Fibroblast of peridontal ligament (primary cell): ENCODE data around the gene DCLRE1B.
A peak's percentile ranks its signal among the peaks of the same experiment; 100 is the strongest.

Experiments used
- DNase-seq: peaks from one replicate; pipeline ENCODE4 v3.0.0-alpha.2; 2010; ENCODE audit errors: extremely low read depth

DCLRE1B gene

GRCh38 chr1:113928187-113928930, 23.2 kb downstream of the DCLRE1B start:
- DNase-seq = peak; percentile 35

GRCh38 chr1:113928941-113929749, 24.0 kb downstream of the DCLRE1B start, which contains the start of gene HIPK1:
TSS of gene HIPK1 (plus strand) at chr1:113929324.
- DNase-seq = peak; percentile 80

- DNase-seq = peak; percentile 22
Observed at GRCh38 chr1:113929750-113930498, 24.8 kb downstream of the DCLRE1B start.

GRCh38 chr1:113930499-113931161, 25.5 kb downstream of the DCLRE1B start:
- DNase-seq = peak; percentile 77

- DNase-seq = peak; percentile 80
Observed at GRCh38 chr1:113931451-113931851, 26.3 kb downstream of the DCLRE1B start.

DNA sequence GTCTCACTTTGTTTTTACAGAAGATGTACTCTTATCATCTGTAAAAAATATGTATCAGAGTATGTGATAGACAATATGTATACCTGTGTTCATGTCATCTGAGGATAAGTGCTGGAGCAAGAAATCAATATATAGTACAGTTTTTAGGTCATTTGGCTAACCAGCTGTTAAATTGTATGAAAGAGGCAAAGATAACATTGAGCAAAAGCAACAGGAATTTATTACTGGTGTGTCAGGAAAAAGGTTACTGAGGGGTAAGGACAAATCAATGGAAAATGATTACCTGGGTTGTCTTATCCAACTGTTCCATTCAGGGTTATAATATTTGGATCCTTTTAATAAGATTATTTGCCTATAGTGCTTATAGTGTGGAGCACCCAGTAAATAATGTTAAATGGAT, 28.9 kb downstream of the DCLRE1B start:
- no peak for DNase-seq

GRCh38 chr1:113934511-113935055, 29.5 kb downstream of the DCLRE1B start:
- DNase-seq = no peak

- no peak for DNase-seq
Observed at GRCh38 chr1:113935176-113935575, 30.1 kb downstream of the DCLRE1B start.

- DNase-seq = no peak
Observed at GRCh38 chr1:113935970-113936369, 30.8 kb downstream of the DCLRE1B start.

GRCh38 chr1:113937146-113937545, 32.0 kb downstream of the DCLRE1B start:
- no peak for DNase-seq

- no peak for DNase-seq
Observed at GRCh38 chr1:113938192-113938591, 33.1 kb downstream of the DCLRE1B start.

GRCh38 chr1:113940365-113941244, 35.5 kb downstream of the DCLRE1B start:
- no peak for DNase-seq

DNA sequence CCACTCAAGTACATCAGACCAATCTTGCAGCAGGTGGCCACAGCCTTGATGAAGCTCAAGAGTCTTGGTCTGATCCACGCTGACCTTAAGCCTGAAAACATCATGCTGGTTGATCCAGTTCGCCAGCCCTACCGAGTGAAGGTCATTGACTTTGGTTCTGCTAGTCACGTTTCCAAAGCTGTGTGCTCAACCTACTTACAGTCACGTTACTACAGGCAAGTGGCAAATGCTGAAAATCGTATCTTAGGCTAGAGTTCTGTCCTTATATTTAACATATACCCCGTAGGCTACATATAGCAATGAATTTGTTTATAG, 36.1 kb downstream of the DCLRE1B start:
- no peak for DNase-seq

DNA sequence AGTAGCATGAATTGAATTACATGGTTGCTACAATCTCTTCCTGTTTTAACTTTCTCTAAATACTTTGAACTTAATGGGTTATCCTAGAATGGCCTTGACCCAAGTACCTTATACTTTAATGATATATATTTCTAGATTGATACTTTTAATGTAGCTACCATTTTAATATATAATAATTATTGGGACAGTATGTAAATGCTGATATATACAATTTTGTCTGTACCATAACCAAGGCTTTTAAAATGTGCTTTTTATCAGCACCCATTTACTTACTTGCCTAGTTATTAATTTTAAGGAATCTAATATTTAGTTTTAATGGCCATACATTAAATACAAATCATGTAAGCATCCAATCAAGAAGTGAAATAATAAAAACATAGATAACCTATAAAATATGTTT, 37.4 kb downstream of the DCLRE1B start:
- no peak for DNase-seq

DNA sequence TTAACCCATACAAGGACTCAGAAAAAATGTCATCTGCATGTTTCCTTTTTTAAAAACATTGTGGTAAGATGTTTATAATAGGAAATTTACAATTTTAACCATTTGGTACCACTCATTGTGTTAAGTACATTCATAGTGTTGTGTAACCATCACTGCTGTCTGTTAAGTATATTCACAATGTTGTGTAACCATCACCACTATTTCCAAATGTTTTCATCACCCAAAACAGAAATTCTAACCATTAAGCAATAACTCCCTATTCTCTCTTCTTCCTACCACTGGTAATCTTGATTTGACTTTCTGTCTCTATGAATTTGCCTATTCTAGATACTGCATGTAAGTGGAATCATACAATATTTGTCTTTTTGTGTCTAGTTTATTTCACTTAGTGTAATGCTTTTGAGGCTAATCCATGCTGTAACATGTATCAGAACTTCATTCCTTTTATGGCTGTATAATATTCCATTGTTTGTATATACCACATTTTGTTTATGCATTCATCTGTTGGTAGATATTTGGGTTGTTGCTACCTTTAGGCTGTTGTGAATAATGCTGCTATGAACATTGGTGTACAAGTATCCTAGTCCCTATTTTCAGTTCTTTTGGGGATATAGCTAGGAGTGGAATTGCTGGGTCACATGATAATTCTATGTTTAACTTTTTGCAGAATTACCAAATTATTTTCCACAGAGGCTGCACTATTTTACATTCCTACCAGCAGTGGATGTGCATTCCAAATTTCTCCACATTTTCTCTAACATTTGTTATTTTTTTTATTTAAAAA, 38.1 kb downstream of the DCLRE1B start:
- DNase-seq = peak; percentile 64

DNA sequence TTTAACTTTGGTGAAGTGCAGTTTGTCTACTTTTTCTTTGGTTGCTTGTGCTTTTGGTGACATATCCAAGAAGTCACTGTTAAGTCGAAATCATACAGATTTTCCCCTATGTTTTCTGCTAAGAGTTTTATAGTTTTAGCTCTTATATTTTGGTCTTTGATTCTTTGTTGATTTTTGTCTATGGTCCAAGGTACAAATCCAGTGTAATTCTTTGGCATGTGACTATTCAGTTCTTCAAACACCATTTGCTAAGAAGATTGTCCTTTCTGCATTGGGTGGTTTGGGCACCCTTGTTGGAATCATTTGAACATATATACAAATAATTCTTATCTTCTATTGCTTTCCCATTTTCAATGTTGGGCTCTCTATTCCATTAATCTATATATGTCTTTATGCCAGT, 40.2 kb downstream of the DCLRE1B start:
- DNase-seq = no peak

GRCh38 chr1:113946112-113946511, 41.0 kb downstream of the DCLRE1B start:
- DNase-seq = no peak

- DNase-seq = peak; percentile 13
Observed at GRCh38 chr1:113946678-113947387, 41.7 kb downstream of the DCLRE1B start.
